ENCODE data around the gene TMEM247.

GRCh38 chr2:46497766-46498165 lies 18.4 kb downstream of the TMEM247 start:
- TF ChIP-seq, protein P1, sequence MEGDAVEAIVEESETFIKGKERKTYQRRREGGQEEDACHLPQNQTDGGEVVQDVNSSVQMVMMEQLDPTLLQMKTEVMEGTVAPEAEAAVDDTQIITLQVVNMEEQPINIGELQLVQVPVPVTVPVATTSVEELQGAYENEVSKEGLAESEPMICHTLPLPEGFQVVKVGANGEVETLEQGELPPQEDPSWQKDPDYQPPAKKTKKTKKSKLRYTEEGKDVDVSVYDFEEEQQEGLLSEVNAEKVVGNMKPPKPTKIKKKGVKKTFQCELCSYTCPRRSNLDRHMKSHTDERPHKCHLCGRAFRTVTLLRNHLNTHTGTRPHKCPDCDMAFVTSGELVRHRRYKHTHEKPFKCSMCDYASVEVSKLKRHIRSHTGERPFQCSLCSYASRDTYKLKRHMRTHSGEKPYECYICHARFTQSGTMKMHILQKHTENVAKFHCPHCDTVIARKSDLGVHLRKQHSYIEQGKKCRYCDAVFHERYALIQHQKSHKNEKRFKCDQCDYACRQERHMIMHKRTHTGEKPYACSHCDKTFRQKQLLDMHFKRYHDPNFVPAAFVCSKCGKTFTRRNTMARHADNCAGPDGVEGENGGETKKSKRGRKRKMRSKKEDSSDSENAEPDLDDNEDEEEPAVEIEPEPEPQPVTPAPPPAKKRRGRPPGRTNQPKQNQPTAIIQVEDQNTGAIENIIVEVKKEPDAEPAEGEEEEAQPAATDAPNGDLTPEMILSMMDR (IDR thresholded peaks at IDR 0.05) = no peak
- no peak for TF ChIP-seq POLR2A (IDR thresholded peaks at IDR 0.05)

Measured in adrenal gland (tissue), 5 donors.